ENCODE measurements around the gene CMSS1. TPM values are rescaled to one million over a fixed set of nuclear protein-coding genes. Genes with fewer than 3 reads are reported as not detected.
"Not testable (repeated sequence)": the region's sequence is repeated elsewhere in the genome, so short reads cannot be mapped to it uniquely, and the experiment has no call there.

Gene CMSS1
- total RNA-seq, 1 experiment from 2014 or later, result 63.7 TPM

DNA sequence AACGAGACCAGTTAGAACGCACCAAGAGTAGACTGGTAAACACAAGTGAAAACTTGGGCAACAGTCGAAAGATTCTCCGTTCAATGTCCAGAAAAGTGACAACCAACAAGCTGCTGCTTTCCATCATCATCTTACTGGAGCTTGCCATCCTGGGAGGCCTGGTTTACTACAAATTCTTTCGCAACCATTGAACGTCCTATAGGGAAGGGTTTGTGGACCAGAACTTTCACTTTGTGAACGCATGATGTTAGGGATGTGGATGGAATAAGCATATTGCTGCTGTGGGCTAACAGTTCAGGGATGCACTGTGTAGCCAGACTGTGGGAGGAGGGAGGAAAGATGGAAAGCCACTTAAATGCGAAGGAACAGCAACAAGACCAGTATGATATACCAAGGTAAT is 408.2 kb downstream of the CMSS1 start:
- no peak for DNase-seq (ENCODE audit: low read depth)

DNA sequence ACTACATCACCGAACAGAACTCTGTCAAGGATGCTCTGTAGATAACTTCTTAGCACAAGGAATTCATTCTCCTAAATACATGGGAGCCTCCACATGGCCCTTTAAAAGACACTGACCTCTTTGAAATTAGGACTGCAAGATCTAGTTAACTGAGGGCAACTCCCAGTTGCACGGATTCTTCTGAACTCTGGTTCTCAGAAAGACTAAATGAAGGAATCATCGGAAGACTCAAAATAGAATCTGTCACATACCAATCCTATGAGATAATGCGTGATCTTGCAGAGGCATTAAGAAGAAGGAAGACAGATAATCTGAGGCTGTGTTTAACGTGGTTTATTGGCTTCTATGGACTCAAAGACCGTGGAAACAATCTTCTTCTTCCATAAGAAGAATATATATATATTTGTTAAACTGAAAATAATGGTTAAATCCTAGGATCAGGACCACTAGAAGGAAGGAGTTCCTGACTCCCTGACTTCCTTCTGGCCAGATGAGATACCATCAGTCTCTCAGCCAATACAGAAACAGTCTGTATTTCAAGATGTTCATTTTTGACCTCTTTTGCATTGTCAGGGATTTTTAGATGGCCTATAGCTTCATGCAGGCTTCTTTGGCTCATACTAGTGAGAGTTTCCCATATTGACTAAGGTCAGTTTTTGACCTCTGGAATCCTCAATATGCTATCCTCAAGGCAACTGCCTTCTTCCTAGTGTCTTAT is 409.2 kb downstream of the CMSS1 start:
- peak; percentile 88 for DNase-seq (ENCODE audit: low read depth)

- peak; percentile 54 for DNase-seq (ENCODE audit: low read depth)
These were observed 409.9 kb downstream of the CMSS1 start for GRCh38 chr3:100227511-100227921.

DNA sequence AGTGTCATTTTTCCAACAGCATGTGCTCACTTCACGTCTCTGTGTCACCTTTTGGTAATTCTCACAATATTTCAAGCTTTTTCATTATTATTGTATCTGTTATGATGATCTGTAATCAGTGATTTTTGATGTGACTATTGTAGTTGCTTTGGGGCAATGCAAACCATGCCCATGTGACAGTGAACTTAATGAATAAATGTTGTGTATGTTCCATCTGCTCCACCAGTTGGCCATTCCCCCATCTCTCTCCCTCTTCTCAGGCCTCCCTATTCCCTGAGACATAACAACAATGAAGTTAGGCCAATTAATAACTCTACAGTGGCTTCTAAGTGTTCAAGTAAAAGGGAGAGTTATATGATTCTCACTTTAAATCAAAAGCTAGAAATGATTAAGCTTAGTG is 410.6 kb downstream of the CMSS1 start:
- no peak for DNase-seq (ENCODE audit: low read depth)

DNA sequence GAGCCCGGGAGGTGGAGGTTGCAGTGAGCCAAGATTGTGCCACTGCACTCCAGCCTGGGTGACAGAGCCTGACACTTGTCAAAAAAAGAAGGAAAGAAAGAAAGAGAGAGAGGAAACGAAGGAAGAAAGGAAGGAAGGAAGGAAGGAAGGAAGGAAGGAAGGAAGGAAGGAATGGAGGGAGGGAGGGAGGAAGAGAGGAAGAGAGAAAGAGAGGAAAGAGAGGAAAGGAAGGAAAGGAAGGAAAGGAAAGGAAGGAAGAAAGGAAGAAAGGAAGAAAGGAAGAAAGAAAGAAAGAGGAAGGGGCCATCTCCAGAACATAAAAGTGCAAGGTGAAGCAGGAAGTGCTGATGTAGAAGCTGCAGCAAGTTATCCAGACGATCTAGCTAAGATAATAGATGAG is 411.5 kb downstream of the CMSS1 start:
- DNase-seq (ENCODE audit: low read depth), result not testable (repeated sequence)

DNA sequence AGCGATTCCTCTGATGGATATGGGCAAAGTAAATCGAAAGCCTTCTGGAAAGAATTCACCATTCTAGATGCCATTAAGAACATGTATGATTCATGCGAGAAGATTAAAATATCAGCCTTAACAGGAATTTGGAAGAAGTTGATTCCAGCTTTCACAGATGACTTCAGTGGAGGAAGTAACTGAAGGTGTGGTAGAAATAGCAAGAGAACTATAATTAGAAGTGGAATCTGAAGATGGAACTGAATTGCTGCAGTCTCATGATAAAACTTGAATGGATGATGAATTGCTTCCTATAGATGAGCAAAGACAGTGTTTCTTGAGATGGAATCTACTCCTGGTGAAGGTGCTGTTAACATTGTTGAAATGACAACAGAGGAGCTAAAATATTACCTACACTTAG is 413.0 kb downstream of the CMSS1 start:
- DNase-seq (ENCODE audit: low read depth), result no peak

Other genes starting within 250 kb of the CMSS1 start
- gene COL8A1, start 179.3 kb upstream of the CMSS1 start, total RNA-seq (2014; rRNA removed; shearing (Covaris generic)), result 22.5 and 25.1 TPM in 2 replicates